ENCODE data around the gene UNC5B. TPM values are rescaled to one million over a fixed set of nuclear protein-coding genes. Genes with fewer than 3 reads are reported as not detected.
A peak's percentile ranks its signal among the peaks of the same experiment; 100 is the strongest.

The UNC5B gene
- total RNA-seq, 1 donor from 2014 or later: 6.3 TPM

- no peak overlapping the region for H3K4me3 ChIP-seq (ENCODE audit: low read length in 3 of 3)
- H3K36me3 ChIP-seq (ENCODE audit: control insufficient read depth in 3 of 3, insufficient read depth in 3 of 3, low read length in 3 of 3): peaks cover 0 to 11% (median 4%) of the 10 kb centered on the region in 3 donors
- H3K27me3 ChIP-seq (ENCODE audit: control insufficient read depth in 3 of 3, insufficient read depth in 3 of 3, low read length in 3 of 3): no peaks in the 10 kb centered on the region
- H3K9ac ChIP-seq (ENCODE audit: low read depth in 1 of 3, low read length in 3 of 3): no peak overlapping the region
- no peaks in the 10 kb centered on the region for H3K4me1 ChIP-seq (ENCODE audit: control insufficient read depth in 3 of 3, insufficient read depth in 3 of 3, low read length in 3 of 3)
- no peak overlapping the region for H3K27ac ChIP-seq (ENCODE audit: low read depth, low read length)
- H3K9me3 ChIP-seq (ENCODE audit: control insufficient read depth in 3 of 3, low read length in 3 of 3): no peaks in the 10 kb centered on the region
Measured at GRCh38 chr10:71342573-71343391, 130.4 kb downstream of the UNC5B start.

DNA sequence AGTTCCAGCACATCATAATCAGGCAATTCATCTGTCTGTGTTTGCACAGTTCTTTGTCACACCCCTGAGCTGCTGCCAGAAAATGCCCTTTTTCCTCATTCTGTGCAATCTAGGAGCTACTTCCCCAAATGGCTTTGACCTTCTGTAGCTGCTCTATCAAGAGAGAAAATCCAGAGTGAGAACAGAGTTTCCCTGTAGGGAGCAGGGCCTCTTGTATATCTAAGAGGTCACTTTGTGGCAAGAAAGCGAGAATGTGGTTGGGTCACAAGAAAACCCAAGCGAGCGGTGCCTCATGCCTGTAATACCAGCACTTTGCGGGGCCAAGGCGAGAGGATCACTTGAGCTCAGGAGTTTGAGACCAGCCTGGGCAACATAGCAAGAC lies 131.0 kb downstream of the UNC5B start:
- no peak overlapping the region for H3K4me3 ChIP-seq (ENCODE audit: low read length in 3 of 3)
- no peaks in the 10 kb centered on the region for H3K4me1 ChIP-seq (ENCODE audit: control insufficient read depth in 3 of 3, insufficient read depth in 3 of 3, low read length in 3 of 3)
- H3K36me3 ChIP-seq (ENCODE audit: control insufficient read depth in 3 of 3, insufficient read depth in 3 of 3, low read length in 3 of 3): peaks cover 0 to 11% (median 4%) of the 10 kb centered on the region in 3 donors
- no peaks in the 10 kb centered on the region for H3K27me3 ChIP-seq (ENCODE audit: control insufficient read depth in 3 of 3, insufficient read depth in 3 of 3, low read length in 3 of 3)
- peak overlapping the region; percentile 47 for H3K27ac ChIP-seq (ENCODE audit: low read depth, low read length)
- no peak overlapping the region for H3K9ac ChIP-seq (ENCODE audit: low read depth in 1 of 3, low read length in 3 of 3)
- H3K9me3 ChIP-seq (ENCODE audit: control insufficient read depth in 3 of 3, low read length in 3 of 3): no peaks in the 10 kb centered on the region

DNA sequence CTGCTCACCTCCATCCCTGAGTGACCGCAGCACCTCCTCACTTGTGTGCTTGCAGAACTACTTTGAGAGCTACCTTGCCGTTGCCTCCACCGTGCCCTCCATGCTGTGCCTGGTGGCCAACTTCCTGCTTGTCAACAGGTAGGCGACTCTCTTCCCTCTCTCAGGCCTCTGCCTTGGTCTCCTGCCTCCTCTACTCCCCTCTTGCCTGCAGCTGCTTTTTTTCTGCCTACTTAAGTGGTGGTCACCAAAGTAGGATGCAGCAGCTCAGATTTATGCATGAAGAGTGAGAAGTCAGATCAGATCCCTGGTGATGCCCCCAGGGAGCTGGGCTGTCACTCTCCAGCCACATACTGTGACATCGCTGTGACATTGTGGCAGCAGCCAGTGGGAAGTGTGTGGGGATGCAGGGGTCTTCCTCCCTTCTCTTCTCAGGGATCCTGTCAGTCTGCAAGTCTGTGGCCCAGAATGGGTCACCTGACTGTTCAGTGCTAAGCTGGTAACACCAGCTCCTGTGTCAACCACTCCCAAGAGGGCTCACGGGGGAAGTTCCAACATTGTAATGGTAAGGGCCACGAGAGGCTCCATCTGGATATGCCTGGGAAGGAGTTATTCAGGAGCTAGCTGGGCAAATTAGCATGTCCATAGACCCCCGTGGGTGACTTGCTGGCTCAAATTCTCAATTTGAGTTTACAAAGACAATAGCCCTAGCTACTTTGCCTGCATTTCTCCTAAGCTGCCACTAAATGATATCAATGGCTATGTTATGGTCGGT lies 132.0 kb downstream of the UNC5B start:
- Histone ChIP-seq H3K27me3 (ENCODE audit: control insufficient read depth in 3 of 3, insufficient read depth in 3 of 3, low read length in 3 of 3) (no peaks in the 10 kb centered on the region), H3K4me1 (ENCODE audit: control insufficient read depth in 3 of 3, insufficient read depth in 3 of 3, low read length in 3 of 3) (no peaks in the 10 kb centered on the region), H3K27ac (ENCODE audit: low read depth, low read length) (peak overlapping the region; percentile 47), H3K9ac (ENCODE audit: low read depth in 1 of 3, low read length in 3 of 3) (no peak overlapping the region), H3K4me3 (ENCODE audit: low read length in 3 of 3) (no peak overlapping the region), H3K36me3 (ENCODE audit: control insufficient read depth in 3 of 3, insufficient read depth in 3 of 3, low read length in 3 of 3) (peaks cover 0 to 6% (median 4%) of the 10 kb centered on the region in 3 donors), H3K9me3 (ENCODE audit: control insufficient read depth in 3 of 3, low read length in 3 of 3) (no peaks in the 10 kb centered on the region)

- Histone ChIP-seq H3K4me1 (ENCODE audit: control insufficient read depth in 3 of 3, insufficient read depth in 3 of 3, low read length in 3 of 3) (no peaks in the 10 kb centered on the region), H3K9ac (ENCODE audit: low read depth in 1 of 3, low read length in 3 of 3) (no peak overlapping the region), H3K27me3 (ENCODE audit: control insufficient read depth in 3 of 3, insufficient read depth in 3 of 3, low read length in 3 of 3) (no peaks in the 10 kb centered on the region), H3K9me3 (ENCODE audit: control insufficient read depth in 3 of 3, low read length in 3 of 3) (no peaks in the 10 kb centered on the region), H3K4me3 (ENCODE audit: low read length in 3 of 3) (no peak overlapping the region), H3K27ac (ENCODE audit: low read depth, low read length) (no peak overlapping the region), H3K36me3 (ENCODE audit: control insufficient read depth in 3 of 3, insufficient read depth in 3 of 3, low read length in 3 of 3) (peaks cover 0 to under 1% (median 0%) of the 10 kb centered on the region in 3 donors)
Measured at GRCh38 chr10:71344993-71345480, 132.7 kb downstream of the UNC5B start.

- Histone ChIP-seq H3K27ac (ENCODE audit: low read depth, low read length) (no peak overlapping the region), H3K9ac (ENCODE audit: low read depth in 1 of 3, low read length in 3 of 3) (no peak overlapping the region), H3K4me3 (ENCODE audit: low read length in 3 of 3) (no peak overlapping the region)
Measured at GRCh38 chr10:71345694-71346093, 133.3 kb downstream of the UNC5B start.

DNA sequence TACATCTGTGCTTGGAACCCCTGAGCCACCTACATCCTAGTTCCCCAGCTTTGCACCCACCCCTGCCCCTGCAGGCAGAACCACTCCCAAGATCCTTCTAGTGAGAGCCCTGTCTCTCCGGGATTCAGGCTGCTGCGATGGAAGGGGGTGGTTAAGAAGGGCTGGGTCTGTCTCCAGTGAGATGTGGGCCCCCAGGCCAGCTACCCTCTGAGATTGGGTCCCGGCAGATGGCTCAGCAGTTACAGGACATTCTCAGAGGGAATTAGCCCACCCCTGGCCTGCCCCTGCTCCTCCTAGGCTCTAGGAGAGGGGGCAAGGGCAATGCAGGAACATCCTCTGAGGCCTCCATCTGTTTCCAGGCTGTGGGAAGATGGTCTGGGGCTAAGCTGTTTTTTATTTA lies 134.4 kb downstream of the UNC5B start:
- H3K9me3 ChIP-seq (ENCODE audit: control insufficient read depth in 3 of 3, low read length in 3 of 3): no peaks in the 10 kb centered on the region
- no peak overlapping the region for H3K27ac ChIP-seq (ENCODE audit: low read depth, low read length)
- no peak overlapping the region for H3K4me3 ChIP-seq (ENCODE audit: low read length in 3 of 3)
- H3K27me3 ChIP-seq (ENCODE audit: control insufficient read depth in 3 of 3, insufficient read depth in 3 of 3, low read length in 3 of 3): no peaks in the 10 kb centered on the region
- H3K4me1 ChIP-seq (ENCODE audit: control insufficient read depth in 3 of 3, insufficient read depth in 3 of 3, low read length in 3 of 3): peaks cover 4 to 7% (median 5%) of the 10 kb centered on the region in 3 donors
- H3K9ac ChIP-seq (ENCODE audit: low read depth in 1 of 3, low read length in 3 of 3): no peak overlapping the region
- H3K36me3 ChIP-seq (ENCODE audit: control insufficient read depth in 3 of 3, insufficient read depth in 3 of 3, low read length in 3 of 3): no peaks in the 10 kb centered on the region

More at GRCh38 chr10:71345694-71346093, 133.3 kb downstream of the UNC5B start:
- H3K4me1 ChIP-seq (ENCODE audit: control insufficient read depth in 3 of 3, insufficient read depth in 3 of 3, low read length in 3 of 3): no peaks in the 10 kb centered on the region
- H3K36me3 ChIP-seq (ENCODE audit: control insufficient read depth in 3 of 3, insufficient read depth in 3 of 3, low read length in 3 of 3): no peaks in the 10 kb centered on the region
- H3K27me3 ChIP-seq (ENCODE audit: control insufficient read depth in 3 of 3, insufficient read depth in 3 of 3, low read length in 3 of 3): no peaks in the 10 kb centered on the region
- H3K9me3 ChIP-seq (ENCODE audit: control insufficient read depth in 3 of 3, low read length in 3 of 3): no peaks in the 10 kb centered on the region

DNA sequence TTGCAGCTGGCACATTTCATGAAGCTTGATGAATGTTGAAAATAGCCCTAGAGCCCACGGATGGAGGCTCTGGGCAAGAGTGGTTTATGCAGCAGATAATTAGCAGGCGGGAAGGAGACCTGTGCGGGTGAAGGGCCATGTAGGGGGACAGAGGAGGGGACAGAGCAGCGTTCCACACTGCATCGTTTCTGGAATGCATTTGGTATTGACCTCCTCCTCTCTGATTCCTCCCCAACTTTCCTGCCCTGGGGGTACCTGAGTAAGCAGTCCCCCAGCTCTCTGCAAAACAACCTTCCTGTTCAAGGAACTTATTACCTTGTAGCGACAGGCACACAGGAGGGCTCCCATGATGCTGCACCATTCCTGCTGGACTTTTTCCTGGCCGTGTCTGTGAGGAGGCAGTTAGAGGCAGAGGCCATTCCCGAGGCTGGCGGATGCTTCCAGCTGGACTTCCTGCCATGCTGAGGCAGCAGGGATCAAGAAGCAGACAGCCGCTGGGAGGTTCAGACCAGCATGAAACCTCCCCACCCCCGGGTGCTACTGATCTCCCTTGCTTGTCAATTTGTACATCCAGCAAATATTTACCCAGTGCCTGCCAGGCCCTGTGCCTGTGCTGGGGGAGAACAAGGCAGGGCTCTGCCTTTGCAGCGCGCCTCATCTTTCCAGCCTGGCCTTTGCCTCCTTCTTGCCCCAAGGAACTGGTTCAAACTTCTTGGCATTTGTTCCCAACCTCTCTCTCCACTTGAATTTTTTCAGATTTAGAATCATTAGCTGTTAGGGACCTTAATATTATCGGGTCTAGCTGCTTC lies 135.4 kb downstream of the UNC5B start:
- H3K27me3 ChIP-seq (ENCODE audit: control insufficient read depth in 3 of 3, insufficient read depth in 3 of 3, low read length in 3 of 3): no peaks in the 10 kb centered on the region

GRCh38 chr10:71348850-71349249 lies 136.5 kb downstream of the UNC5B start:
- no peak overlapping the region for H3K4me3 ChIP-seq (ENCODE audit: low read length in 3 of 3)
- no peak overlapping the region for H3K27ac ChIP-seq (ENCODE audit: low read depth, low read length)
- H3K4me1 ChIP-seq (ENCODE audit: control insufficient read depth in 3 of 3, insufficient read depth in 3 of 3, low read length in 3 of 3): peaks cover 5 to 13% (median 10%) of the 10 kb centered on the region in 3 donors
- no peaks in the 10 kb centered on the region for H3K27me3 ChIP-seq (ENCODE audit: control insufficient read depth in 3 of 3, insufficient read depth in 3 of 3, low read length in 3 of 3)
- peaks cover 0 to 3% (median 0%) of the 10 kb centered on the region in 3 donors for H3K36me3 ChIP-seq (ENCODE audit: control insufficient read depth in 3 of 3, insufficient read depth in 3 of 3, low read length in 3 of 3)
- H3K9ac ChIP-seq (ENCODE audit: low read depth in 1 of 3, low read length in 3 of 3): no peak overlapping the region
- no peaks in the 10 kb centered on the region for H3K9me3 ChIP-seq (ENCODE audit: control insufficient read depth in 3 of 3, low read length in 3 of 3)

More for the DNA sequence above, 135.4 kb downstream of the UNC5B start:
- Histone ChIP-seq H3K27ac (ENCODE audit: low read depth, low read length) (no peak overlapping the region), H3K9ac (ENCODE audit: low read depth in 1 of 3, low read length in 3 of 3) (no peak overlapping the region), H3K4me1 (ENCODE audit: control insufficient read depth in 3 of 3, insufficient read depth in 3 of 3, low read length in 3 of 3) (peaks cover 5 to 13% (median 10%) of the 10 kb centered on the region in 3 donors), H3K36me3 (ENCODE audit: control insufficient read depth in 3 of 3, insufficient read depth in 3 of 3, low read length in 3 of 3) (peaks cover 0 to 3% (median 0%) of the 10 kb centered on the region in 3 donors), H3K9me3 (ENCODE audit: control insufficient read depth in 3 of 3, low read length in 3 of 3) (no peaks in the 10 kb centered on the region), H3K4me3 (ENCODE audit: low read length in 3 of 3) (no peak overlapping the region)

GRCh38 chr10:71349406-71349805 lies 137.0 kb downstream of the UNC5B start:
- no peak overlapping the region for H3K27ac ChIP-seq (ENCODE audit: low read depth, low read length)
- H3K9me3 ChIP-seq (ENCODE audit: control insufficient read depth in 3 of 3, low read length in 3 of 3): no peaks in the 10 kb centered on the region
- H3K36me3 ChIP-seq (ENCODE audit: control insufficient read depth in 3 of 3, insufficient read depth in 3 of 3, low read length in 3 of 3): peaks cover 0 to 3% (median 0%) of the 10 kb centered on the region in 3 donors
- peaks cover 5 to 13% (median 10%) of the 10 kb centered on the region in 3 donors for H3K4me1 ChIP-seq (ENCODE audit: control insufficient read depth in 3 of 3, insufficient read depth in 3 of 3, low read length in 3 of 3)
- H3K27me3 ChIP-seq (ENCODE audit: control insufficient read depth in 3 of 3, insufficient read depth in 3 of 3, low read length in 3 of 3): no peaks in the 10 kb centered on the region
- no peak overlapping the region for H3K4me3 ChIP-seq (ENCODE audit: low read length in 3 of 3)
- no peak overlapping the region for H3K9ac ChIP-seq (ENCODE audit: low read depth in 1 of 3, low read length in 3 of 3)

Data from skeletal muscle tissue (tissue), 4 donors.